ENCODE data around the gene JOSD2. TPM values are rescaled to one million over a fixed set of nuclear protein-coding genes. Genes with fewer than 3 reads are reported as not detected.
"Not testable (repeated sequence)": the region's sequence is repeated elsewhere in the genome, so short reads cannot be mapped to it uniquely, and the experiment has no call there.

The JOSD2 gene
- total RNA-seq, 1 donor from 2014 or later = 18.9 TPM

GRCh38 chr19:50547385-50548190, 36.6 kb upstream of the JOSD2 start:
- no peak for DNase-seq (ENCODE audit: low read depth in 2 of 2)

GRCh38 chr19:50546527-50547221, 35.7 kb upstream of the JOSD2 start:
- no peak for DNase-seq (ENCODE audit: low read depth in 2 of 2)

- no peak for DNase-seq (ENCODE audit: low read depth in 2 of 2)
These were observed 32.0 kb upstream of the JOSD2 start for GRCh38 chr19:50542943-50543342.

GRCh38 chr19:50537769-50538230, 26.8 kb upstream of the JOSD2 start:
- DNase-seq (ENCODE audit: low read depth in 2 of 2) = peak; percentile 71 to 88

- no peak for DNase-seq (ENCODE audit: low read depth in 2 of 2)
These were observed 26.3 kb upstream of the JOSD2 start for GRCh38 chr19:50537306-50537685.

- DNase-seq (ENCODE audit: low read depth in 2 of 2) = no peak
These were observed 25.8 kb upstream of the JOSD2 start for GRCh38 chr19:50536662-50537305.

GRCh38 chr19:50535672-50536187, 24.7 kb upstream of the JOSD2 start:
- DNase-seq (ENCODE audit: low read depth in 2 of 2) = no peak

GRCh38 chr19:50534478-50534877, 23.5 kb upstream of the JOSD2 start:
- no peak for DNase-seq (ENCODE audit: low read depth in 2 of 2)

- DNase-seq (ENCODE audit: low read depth in 2 of 2) = no peak
These were observed 22.0 kb upstream of the JOSD2 start for GRCh38 chr19:50532952-50533351.

- no peak for DNase-seq (ENCODE audit: low read depth in 2 of 2)
These were observed 20.2 kb upstream of the JOSD2 start for GRCh38 chr19:50531171-50531612.

GRCh38 chr19:50528052-50528451, 17.1 kb upstream of the JOSD2 start:
- not testable (repeated sequence) for DNase-seq (ENCODE audit: low read depth in 2 of 2)

- no peak for DNase-seq (ENCODE audit: low read depth in 2 of 2)
These were observed 11.9 kb upstream of the JOSD2 start for GRCh38 chr19:50522881-50523280.

GRCh38 chr19:50520822-50521465, 10.0 kb upstream of the JOSD2 start:
- no peak for DNase-seq (ENCODE audit: low read depth in 2 of 2)

GRCh38 chr19:50519006-50519575, 8.1 kb upstream of the JOSD2 start:
- DNase-seq (ENCODE audit: low read depth in 2 of 2) = no peak

GRCh38 chr19:50518091-50519005, 7.4 kb upstream of the JOSD2 start:
- DNase-seq (ENCODE audit: low read depth in 2 of 2) = no peak

- DNase-seq (ENCODE audit: low read depth in 2 of 2) = no peak
These were observed 6.7 kb upstream of the JOSD2 start for GRCh38 chr19:50517704-50518075.

GRCh38 chr19:50516964-50517703, 6.1 kb upstream of the JOSD2 start:
- DNase-seq (ENCODE audit: low read depth in 2 of 2) = no peak

GRCh38 chr19:50516456-50516855, 5.5 kb upstream of the JOSD2 start:
- no peak for DNase-seq (ENCODE audit: low read depth in 2 of 2)

- no peak for DNase-seq (ENCODE audit: low read depth in 2 of 2)
These were observed 4.2 kb upstream of the JOSD2 start for GRCh38 chr19:50515168-50515561.

Measured in dermis microvascular lymphatic vessel endothelial cell (primary cell).